Hepatocyte (in vitro differentiated cells): ENCODE results near the gene CSRP1.

Source experiments
- EZH2 ChIP-seq: fragments of 200-600 bp; sonication (generic); IDR thresholded peaks from 2 replicates; pipeline ENCODE4 v1.6.1; 2016; ENCODE audit warnings: antibody characterized with exemption, mild to moderate bottlenecking, borderline replicate concordance
- TF ChIP-seq, protein P1 (sequence below): fragments of 200-600 bp; sonication (generic); IDR thresholded peaks from 2 replicates; pipeline ENCODE4 v1.5.1; 2016; ENCODE audit warnings: antibody characterized with exemption, mild to moderate bottlenecking; ENCODE audit not compliant: poor library complexity

GRCh38 chr1:201469645-201470074 lies 37.3 kb downstream of the CSRP1 start:
- TF ChIP-seq, protein P1, sequence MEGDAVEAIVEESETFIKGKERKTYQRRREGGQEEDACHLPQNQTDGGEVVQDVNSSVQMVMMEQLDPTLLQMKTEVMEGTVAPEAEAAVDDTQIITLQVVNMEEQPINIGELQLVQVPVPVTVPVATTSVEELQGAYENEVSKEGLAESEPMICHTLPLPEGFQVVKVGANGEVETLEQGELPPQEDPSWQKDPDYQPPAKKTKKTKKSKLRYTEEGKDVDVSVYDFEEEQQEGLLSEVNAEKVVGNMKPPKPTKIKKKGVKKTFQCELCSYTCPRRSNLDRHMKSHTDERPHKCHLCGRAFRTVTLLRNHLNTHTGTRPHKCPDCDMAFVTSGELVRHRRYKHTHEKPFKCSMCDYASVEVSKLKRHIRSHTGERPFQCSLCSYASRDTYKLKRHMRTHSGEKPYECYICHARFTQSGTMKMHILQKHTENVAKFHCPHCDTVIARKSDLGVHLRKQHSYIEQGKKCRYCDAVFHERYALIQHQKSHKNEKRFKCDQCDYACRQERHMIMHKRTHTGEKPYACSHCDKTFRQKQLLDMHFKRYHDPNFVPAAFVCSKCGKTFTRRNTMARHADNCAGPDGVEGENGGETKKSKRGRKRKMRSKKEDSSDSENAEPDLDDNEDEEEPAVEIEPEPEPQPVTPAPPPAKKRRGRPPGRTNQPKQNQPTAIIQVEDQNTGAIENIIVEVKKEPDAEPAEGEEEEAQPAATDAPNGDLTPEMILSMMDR, result no peak
- no peak for TF ChIP-seq EZH2
